ENCODE results near the gene LRRC75B. TPM values are rescaled to one million over a fixed set of nuclear protein-coding genes. Genes with fewer than 3 reads are reported as not detected.

LRRC75B gene
- total and polyA plus RNA-seq, 2 of the 13 experiments (the other 11 are each of a cell fraction or from before 2014, with no cell fraction given) = 11.8 to 34.8 TPM

GRCh38 chr22:24601217-24602104 is 8.6 kb upstream of the LRRC75B start (continued):
- TF ChIP-seq KIAA2018 (CRISPR knock-in tag; IDR thresholded peaks at IDR 0.05; ENCODE audit: borderline replicate concordance) (no peak), SALL1 (CRISPR knock-in tag; IDR thresholded peaks at IDR 0.05) (peak; percentile 71; the same call in 1 of the 2 replicates), HNF1B (CRISPR knock-in tag; IDR thresholded peaks at IDR 0.05) (peak; percentile 83), ZNF180 (CRISPR knock-in tag; IDR thresholded peaks at IDR 0.05; ENCODE audit: borderline replicate concordance, low read depth) (no peak), POLR2AphosphoS5 (IDR thresholded peaks at IDR 0.05; ENCODE audit: low read depth, low read length) (peak; percentile 62), LCORL (IDR thresholded peaks at IDR 0.05) (no peak), LCORL (CRISPR knock-in tag; IDR thresholded peaks at IDR 0.05) (peak; percentile 77; the same call in 1 of the 2 replicates), HBP1 (CRISPR knock-in tag; IDR thresholded peaks at IDR 0.05; ENCODE audit: low read depth) (no peak), HNF4A (CRISPR knock-in tag; IDR thresholded peaks at IDR 0.05) (peak; percentile 67), ZNF772 (CRISPR knock-in tag; IDR thresholded peaks at IDR 0.05) (0 out of 2 replicates have a peak, but pooled peaks have one; percentile 44), ZNF282 (IDR thresholded peaks at IDR 0.05; ENCODE audit: partially characterized antibody) (no peak), MIER2 (CRISPR knock-in tag; IDR thresholded peaks at IDR 0.05) (no peak), MED1 (CRISPR knock-in tag; IDR thresholded peaks at IDR 0.05) (peak; percentile 80), HIC2 (CRISPR knock-in tag; IDR thresholded peaks at IDR 0.05; ENCODE audit: low read depth) (peak; percentile 96), ZNF766 (CRISPR knock-in tag; IDR thresholded peaks at IDR 0.05; ENCODE audit: borderline replicate concordance) (no peak), JUND (CRISPR knock-in tag; IDR thresholded peaks at IDR 0.05) (no peak), ELF3 (CRISPR knock-in tag; IDR thresholded peaks at IDR 0.05) (peak; percentile 72)

Data from HepG2 (cell line).